ENCODE measurements around the gene FBXL7. TPM values are rescaled to one million over a fixed set of nuclear protein-coding genes. Genes with fewer than 3 reads are reported as not detected.
"Not testable (repeated sequence)": the region's sequence is repeated elsewhere in the genome, so short reads cannot be mapped to it uniquely, and the experiment has no call there.

FBXL7 gene
- total RNA-seq, 4 donors from 2014 or later = 2.1 to 25.6 (median 6.5) TPM

- H3K9me3 ChIP-seq = no peaks in the 10 kb centered on the region
- TF ChIP-seq POLR2A (IDR thresholded peaks at IDR 0.05) = no peak
- TF ChIP-seq, protein P1, sequence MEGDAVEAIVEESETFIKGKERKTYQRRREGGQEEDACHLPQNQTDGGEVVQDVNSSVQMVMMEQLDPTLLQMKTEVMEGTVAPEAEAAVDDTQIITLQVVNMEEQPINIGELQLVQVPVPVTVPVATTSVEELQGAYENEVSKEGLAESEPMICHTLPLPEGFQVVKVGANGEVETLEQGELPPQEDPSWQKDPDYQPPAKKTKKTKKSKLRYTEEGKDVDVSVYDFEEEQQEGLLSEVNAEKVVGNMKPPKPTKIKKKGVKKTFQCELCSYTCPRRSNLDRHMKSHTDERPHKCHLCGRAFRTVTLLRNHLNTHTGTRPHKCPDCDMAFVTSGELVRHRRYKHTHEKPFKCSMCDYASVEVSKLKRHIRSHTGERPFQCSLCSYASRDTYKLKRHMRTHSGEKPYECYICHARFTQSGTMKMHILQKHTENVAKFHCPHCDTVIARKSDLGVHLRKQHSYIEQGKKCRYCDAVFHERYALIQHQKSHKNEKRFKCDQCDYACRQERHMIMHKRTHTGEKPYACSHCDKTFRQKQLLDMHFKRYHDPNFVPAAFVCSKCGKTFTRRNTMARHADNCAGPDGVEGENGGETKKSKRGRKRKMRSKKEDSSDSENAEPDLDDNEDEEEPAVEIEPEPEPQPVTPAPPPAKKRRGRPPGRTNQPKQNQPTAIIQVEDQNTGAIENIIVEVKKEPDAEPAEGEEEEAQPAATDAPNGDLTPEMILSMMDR (IDR thresholded peaks at IDR 0.05) = no peak
- H3K4me3 ChIP-seq = no peak overlapping the region
- H3K27ac ChIP-seq = no peak overlapping the region
- no peaks in the 10 kb centered on the region for H3K27me3 ChIP-seq
- no peak for DNase-seq
- H3K4me1 ChIP-seq = no peaks in the 10 kb centered on the region
- H3K36me3 ChIP-seq = no peaks in the 10 kb centered on the region
These were observed 358.3 kb downstream of the FBXL7 start for GRCh38 chr5:15858326-15858725.

DNA sequence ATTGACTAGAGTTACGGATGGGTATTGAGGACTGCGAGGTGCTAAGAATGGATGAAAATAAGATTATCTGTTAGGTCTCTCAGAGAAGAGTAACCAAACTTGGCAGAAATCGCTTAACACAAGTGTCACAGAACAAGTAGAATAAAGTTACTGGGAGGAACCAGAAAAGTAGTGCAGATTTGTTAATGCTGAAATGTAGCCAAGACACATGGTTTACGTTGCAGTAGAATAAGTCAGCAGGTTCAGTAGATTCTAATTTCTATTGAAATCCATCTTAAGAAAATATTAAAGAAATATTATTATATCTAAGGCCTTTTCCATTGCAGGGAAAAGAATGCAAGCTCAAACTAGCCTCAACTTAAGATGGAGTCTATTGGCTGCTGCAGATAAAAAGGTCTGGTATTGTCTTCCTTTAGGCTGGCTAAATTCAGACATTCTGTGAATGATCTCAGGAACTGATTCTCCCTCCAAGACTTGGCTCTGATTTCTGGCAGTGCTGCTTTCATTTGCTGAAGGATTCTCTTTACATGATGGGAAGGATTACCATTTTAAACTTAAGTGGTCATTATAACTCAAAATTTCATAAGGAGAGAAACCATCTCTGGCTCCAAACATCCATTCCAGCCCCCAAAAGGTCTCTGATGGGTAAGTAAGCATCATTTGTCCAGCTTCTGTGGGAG lies 364.7 kb downstream of the FBXL7 start:
- Histone ChIP-seq H3K4me1 (no peaks in the 10 kb centered on the region), H3K27me3 (no peaks in the 10 kb centered on the region), H3K27ac (no peak overlapping the region), H3K36me3 (no peaks in the 10 kb centered on the region), H3K4me3 (no peak overlapping the region), H3K9me3 (no peaks in the 10 kb centered on the region)
- no peak for DNase-seq
- no peak for TF ChIP-seq POLR2A (IDR thresholded peaks at IDR 0.05)
- TF ChIP-seq, protein P1 (IDR thresholded peaks at IDR 0.05) = no peak

GRCh38 chr5:15872259-15872658 lies 372.3 kb downstream of the FBXL7 start:
- H3K27me3 ChIP-seq, H3K4me1 ChIP-seq, DNase-seq, H3K36me3 ChIP-seq, H3K9me3 ChIP-seq, H3K4me3 ChIP-seq, H3K27ac ChIP-seq: not testable (repeated sequence)

DNA sequence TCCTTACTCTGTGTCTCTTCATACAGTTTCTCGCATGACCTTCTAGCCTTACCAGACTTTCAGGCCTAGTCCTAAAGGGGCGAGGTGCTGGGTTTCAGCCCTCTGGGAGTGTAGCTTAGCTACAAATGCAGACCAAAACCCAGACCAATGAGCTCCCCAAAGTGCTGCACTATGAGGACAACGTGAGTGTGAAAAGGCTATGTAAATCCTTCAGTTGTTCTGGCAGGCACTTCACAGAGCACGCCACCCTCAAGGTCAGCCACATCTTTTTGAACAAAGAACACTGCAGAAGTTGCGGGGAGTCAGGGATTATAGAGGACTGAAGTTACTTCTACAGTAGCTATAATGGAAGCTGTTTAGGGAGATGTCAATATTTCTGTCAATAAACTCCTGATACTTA lies 377.9 kb downstream of the FBXL7 start:
- no peak overlapping the region for H3K27ac ChIP-seq
- no peaks in the 10 kb centered on the region for H3K9me3 ChIP-seq
- TF ChIP-seq, protein P1 (IDR thresholded peaks at IDR 0.05) = no peak
- no peak for TF ChIP-seq POLR2A (IDR thresholded peaks at IDR 0.05)
- no peak overlapping the region for H3K4me3 ChIP-seq
- H3K4me1 ChIP-seq = no peaks in the 10 kb centered on the region
- no peaks in the 10 kb centered on the region for H3K27me3 ChIP-seq
- no peak for DNase-seq
- no peaks in the 10 kb centered on the region for H3K36me3 ChIP-seq

- Histone ChIP-seq H3K4me3 (no peak overlapping the region), H3K27ac (no peak overlapping the region), H3K4me1 (no peaks in the 10 kb centered on the region), H3K27me3 (no peaks in the 10 kb centered on the region), H3K36me3 (no peaks in the 10 kb centered on the region), H3K9me3 (no peaks in the 10 kb centered on the region)
- no peak for DNase-seq
- TF ChIP-seq POLR2A (IDR thresholded peaks at IDR 0.05) = no peak
- TF ChIP-seq, protein P1 (IDR thresholded peaks at IDR 0.05) = no peak
These were observed 380.2 kb downstream of the FBXL7 start for GRCh38 chr5:15880201-15880600.

DNA sequence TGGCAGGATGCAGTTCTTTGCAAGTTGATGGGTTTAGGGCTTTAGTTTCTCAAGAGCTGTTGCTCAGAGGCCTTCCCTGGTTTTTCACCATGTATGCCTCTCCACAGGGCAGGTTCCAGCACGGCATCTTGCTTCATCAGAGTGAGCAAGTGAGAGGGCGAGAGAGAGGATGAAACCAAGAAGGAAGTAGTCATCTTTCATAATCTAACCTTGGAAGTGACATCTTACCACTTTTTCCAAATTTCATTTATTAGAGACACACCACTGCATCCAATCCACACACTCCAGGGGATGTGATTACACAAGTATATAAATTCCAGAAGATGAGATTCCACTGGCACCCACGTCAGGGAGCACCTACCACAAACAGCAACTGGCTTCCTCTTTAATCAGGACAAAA lies 385.2 kb downstream of the FBXL7 start:
- no peaks in the 10 kb centered on the region for H3K36me3 ChIP-seq
- no peak for TF ChIP-seq POLR2A (IDR thresholded peaks at IDR 0.05)
- TF ChIP-seq, protein P1 (IDR thresholded peaks at IDR 0.05) = no peak
- H3K4me1 ChIP-seq = no peaks in the 10 kb centered on the region
- DNase-seq = no peak
- H3K9me3 ChIP-seq = no peaks in the 10 kb centered on the region
- no peaks in the 10 kb centered on the region for H3K27me3 ChIP-seq
- no peak overlapping the region for H3K27ac ChIP-seq
- H3K4me3 ChIP-seq = no peak overlapping the region
